Endothelial cell of umbilical vein (primary cell): ENCODE results near the gene SLC38A1.

ENCODE experiments used
- EZH2 ChIP-seq: IDR thresholded peaks from 2 replicates; pipeline ENCODE4 v1.6.1; 2012; ENCODE audit warnings: borderline replicate concordance, low read depth, mild to moderate bottlenecking, moderate library complexity, low read length, inconsistent platforms; ENCODE audit not compliant: severe bottlenecking
- FOS ChIP-seq: IDR thresholded peaks from 2 replicates; pipeline ENCODE4 v1.6.1; 2011; ENCODE audit warnings: mild to moderate bottlenecking, low read length, moderate library complexity, borderline replicate concordance; ENCODE audit not compliant: insufficient read depth
- GATA2 ChIP-seq: IDR thresholded peaks from 2 replicates; pipeline ENCODE4 v1.7.0; 2011; ENCODE audit warnings: low read depth, mild to moderate bottlenecking, moderate library complexity, mixed read lengths, low read length; ENCODE audit not compliant: insufficient read length, insufficient read depth
- JUN ChIP-seq: IDR thresholded peaks from 2 replicates; pipeline ENCODE4 v1.6.1; 2011; ENCODE audit warnings: borderline replicate concordance, low read depth; ENCODE audit not compliant: insufficient read length, insufficient read depth
- MYC ChIP-seq: IDR thresholded peaks from one replicate; pipeline ENCODE4 v1.6.1; 2011; ENCODE audit warnings: mild to moderate bottlenecking, low read depth, low read length
- POLR2A ChIP-seq: IDR thresholded peaks from 2 replicates; pipeline ENCODE4 v1.6.1; 2012; ENCODE audit warnings: low read depth, mild to moderate bottlenecking, control low read depth, low read length
- POLR2AphosphoS5 ChIP-seq: IDR thresholded peaks from 2 replicates; pipeline ENCODE4 v1.6.1; 2012; ENCODE audit warnings: low read depth, mild to moderate bottlenecking, control low read depth, low read length, moderate library complexity; ENCODE audit not compliant: insufficient read depth
- TF ChIP-seq, protein P1 (sequence below), 2 donors: IDR thresholded peaks; 1 replicate in 1 of 2; 2 replicates in 1 of 2; pipeline ENCODE4 v1.5.1; 2011; ENCODE audit warnings: low read length in 2 of 2, mild to moderate bottlenecking in 2 of 2, moderate library complexity in 2 of 2, control low read depth in 1 of 2, inconsistent platforms in 1 of 2, low read depth in 1 of 2; ENCODE audit not compliant: insufficient read depth in 1 of 2; ENCODE audit errors: extremely low read depth in 1 of 2
- TF ChIP-seq, protein P2 (sequence below): IDR thresholded peaks from 2 replicates; pipeline ENCODE4 v1.6.1; 2011; ENCODE audit not compliant: insufficient read depth, insufficient read length

GRCh38 chr12:46144433-46144832, 124.4 kb downstream of the SLC38A1 start:
- TF ChIP-seq, protein P1, sequence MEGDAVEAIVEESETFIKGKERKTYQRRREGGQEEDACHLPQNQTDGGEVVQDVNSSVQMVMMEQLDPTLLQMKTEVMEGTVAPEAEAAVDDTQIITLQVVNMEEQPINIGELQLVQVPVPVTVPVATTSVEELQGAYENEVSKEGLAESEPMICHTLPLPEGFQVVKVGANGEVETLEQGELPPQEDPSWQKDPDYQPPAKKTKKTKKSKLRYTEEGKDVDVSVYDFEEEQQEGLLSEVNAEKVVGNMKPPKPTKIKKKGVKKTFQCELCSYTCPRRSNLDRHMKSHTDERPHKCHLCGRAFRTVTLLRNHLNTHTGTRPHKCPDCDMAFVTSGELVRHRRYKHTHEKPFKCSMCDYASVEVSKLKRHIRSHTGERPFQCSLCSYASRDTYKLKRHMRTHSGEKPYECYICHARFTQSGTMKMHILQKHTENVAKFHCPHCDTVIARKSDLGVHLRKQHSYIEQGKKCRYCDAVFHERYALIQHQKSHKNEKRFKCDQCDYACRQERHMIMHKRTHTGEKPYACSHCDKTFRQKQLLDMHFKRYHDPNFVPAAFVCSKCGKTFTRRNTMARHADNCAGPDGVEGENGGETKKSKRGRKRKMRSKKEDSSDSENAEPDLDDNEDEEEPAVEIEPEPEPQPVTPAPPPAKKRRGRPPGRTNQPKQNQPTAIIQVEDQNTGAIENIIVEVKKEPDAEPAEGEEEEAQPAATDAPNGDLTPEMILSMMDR (IDR thresholded peaks at IDR 0.05; ENCODE audit: extremely low read depth in 1 of 2, insufficient read depth in 1 of 2, low read depth in 1 of 2, low read length in 2 of 2) = no peak
- TF ChIP-seq EZH2 (no peak), MYC (no peak), POLR2A (no peak), JUN (no peak), POLR2AphosphoS5 (no peak), GATA2 (no peak), FOS (no peak)
- TF ChIP-seq, protein P2, sequence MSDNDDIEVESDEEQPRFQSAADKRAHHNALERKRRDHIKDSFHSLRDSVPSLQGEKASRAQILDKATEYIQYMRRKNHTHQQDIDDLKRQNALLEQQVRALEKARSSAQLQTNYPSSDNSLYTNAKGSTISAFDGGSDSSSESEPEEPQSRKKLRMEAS = no peak
